Stomach smooth muscle (tissue), 2 donors: Measurements from ENCODE around the gene DNAJC8.

Source experiments
- H3K27ac ChIP-seq: one replicate; pipeline ENCODE4 v1.7.0; 2013; ENCODE audit warnings: mild to moderate bottlenecking, low read length, inconsistent platforms
- H3K27me3 ChIP-seq, 2 donors: one replicate each; pipeline ENCODE4 v1.7.0; 2013; ENCODE audit warnings: low read length in 2 of 2; ENCODE audit not compliant: insufficient read depth in 2 of 2, control insufficient read depth in 1 of 2
- H3K36me3 ChIP-seq, 2 donors: one replicate each; pipeline ENCODE4 v1.7.0; 2013; ENCODE audit warnings: low read length in 2 of 2; ENCODE audit not compliant: control insufficient read depth in 2 of 2, insufficient read depth in 2 of 2
- H3K4me1 ChIP-seq: one replicate; pipeline ENCODE4 v1.7.0; 2013; ENCODE audit warnings: low read length; ENCODE audit not compliant: control insufficient read depth, insufficient read depth
- H3K4me3 ChIP-seq, 2 donors: one replicate each; pipeline ENCODE4 v1.7.0; 2013; ENCODE audit warnings: low read length in 2 of 2
- H3K9ac ChIP-seq, 2 donors: one replicate each; pipeline ENCODE4 v1.7.0; 2013; ENCODE audit warnings: low read length in 2 of 2, mild to moderate bottlenecking in 1 of 2
- H3K9me3 ChIP-seq, 2 donors: one replicate each; pipeline ENCODE4 v1.7.0; 2013; ENCODE audit warnings: low read length in 2 of 2; ENCODE audit not compliant: control insufficient read depth in 2 of 2
- donor health status: healthy.
- donor health status: Pancreatic carcinoma.

The DNAJC8 gene

DNA sequence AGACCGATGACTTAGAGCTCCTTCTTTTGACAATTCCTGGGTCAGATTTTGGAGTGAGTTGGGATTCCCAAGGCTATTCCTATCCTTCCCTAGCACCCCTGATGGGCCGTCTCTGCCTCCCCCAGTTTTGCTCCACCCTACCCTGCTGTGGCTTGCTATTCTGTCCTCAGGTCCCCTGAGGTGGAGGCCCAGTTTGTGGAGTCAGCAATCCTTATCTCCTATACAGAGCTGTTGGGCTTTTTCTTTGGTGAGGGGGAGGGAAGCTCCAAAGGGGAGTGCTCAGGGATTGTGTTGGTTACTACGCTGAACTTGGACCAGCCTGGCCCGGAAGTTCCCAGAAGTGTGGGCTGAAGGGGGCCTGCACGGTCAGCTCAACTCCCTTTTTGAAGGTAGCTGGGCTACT, 34.1 kb upstream of the DNAJC8 start:
- peaks cover 5% of the 10 kb centered on the region for H3K4me1 ChIP-seq
- H3K9me3 ChIP-seq, result no peaks in the 10 kb centered on the region
- no peak overlapping the region for H3K9ac ChIP-seq
- H3K27me3 ChIP-seq, result no peaks in the 10 kb centered on the region
- H3K36me3 ChIP-seq, result peaks cover 3 to 4% of the 10 kb centered on the region in 2 donors
- no peak overlapping the region for H3K27ac ChIP-seq
- no peak overlapping the region for H3K4me3 ChIP-seq

DNA sequence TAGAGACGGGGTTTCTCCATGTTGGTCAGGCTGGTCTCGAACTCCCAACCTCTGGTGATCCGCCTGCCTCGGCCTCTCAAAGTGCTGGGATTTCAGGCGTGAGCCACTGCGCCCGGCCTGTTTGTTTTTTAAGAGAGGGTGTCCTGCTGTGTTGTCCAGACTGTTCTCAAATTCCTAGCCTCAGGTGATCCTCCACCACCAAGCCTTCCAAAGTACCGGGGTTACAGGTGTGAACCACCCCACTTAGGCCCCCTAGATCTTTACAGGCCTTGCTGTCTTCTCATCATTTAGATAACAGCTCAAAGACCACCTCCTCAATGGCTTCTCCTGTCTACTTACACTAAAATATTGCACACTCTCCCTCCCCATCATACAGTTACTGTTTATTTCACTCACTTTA, 32.7 kb upstream of the DNAJC8 start:
- Histone ChIP-seq H3K9ac (no peak overlapping the region), H3K27me3 (no peaks in the 10 kb centered on the region), H3K4me3 (no peak overlapping the region), H3K27ac (no peak overlapping the region), H3K4me1 (peaks cover 15% of the 10 kb centered on the region), H3K36me3 (no peaks in the 10 kb centered on the region), H3K9me3 (no peaks in the 10 kb centered on the region)

DNA sequence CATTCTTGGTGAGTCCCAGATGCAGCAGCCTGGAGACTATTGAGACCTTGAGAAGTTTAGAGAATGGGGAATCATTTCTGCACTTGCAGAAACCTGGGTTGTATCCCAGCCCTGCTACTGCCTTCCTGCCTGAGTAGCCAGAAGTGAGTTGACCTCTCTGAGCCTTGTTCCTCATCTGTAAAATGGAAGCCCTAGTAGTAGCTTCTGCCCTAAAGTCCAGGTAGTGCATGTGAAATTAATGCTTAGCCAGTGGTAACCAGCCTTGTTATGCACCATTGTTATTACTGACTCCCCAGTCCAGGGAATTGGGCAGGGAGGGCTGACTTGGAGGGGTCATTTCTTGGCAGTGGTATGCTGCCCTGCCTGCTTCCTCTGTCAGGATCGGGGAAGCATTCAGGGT, 32.1 kb upstream of the DNAJC8 start:
- Histone ChIP-seq H3K4me1 (peaks cover 15% of the 10 kb centered on the region), H3K36me3 (no peaks in the 10 kb centered on the region), H3K9ac (no peak overlapping the region), H3K4me3 (no peak overlapping the region), H3K9me3 (no peaks in the 10 kb centered on the region), H3K27me3 (no peaks in the 10 kb centered on the region), H3K27ac (no peak overlapping the region)

DNA sequence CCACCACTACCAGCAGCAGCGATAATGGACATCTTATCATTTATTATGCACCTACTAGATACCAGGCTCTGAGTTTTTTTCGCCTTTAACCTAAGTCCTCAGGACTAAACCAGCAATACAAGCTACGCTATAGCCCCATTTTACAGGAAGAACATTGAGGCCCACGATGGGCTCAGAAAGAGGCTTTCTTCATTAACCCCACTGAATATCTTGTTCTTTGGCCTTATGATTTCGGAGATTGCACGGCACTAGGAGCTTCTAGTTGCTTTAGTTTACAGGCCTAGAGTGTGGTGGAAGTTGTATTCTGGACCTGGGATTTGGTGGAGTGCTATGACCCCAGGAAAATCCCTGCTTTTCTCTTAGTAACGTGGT, 28.0 kb upstream of the DNAJC8 start:
- H3K9ac ChIP-seq, result peak overlapping the region; percentile 66 to 74
- no peaks in the 10 kb centered on the region for H3K27me3 ChIP-seq
- H3K4me1 ChIP-seq, result peaks cover 17% of the 10 kb centered on the region
- H3K9me3 ChIP-seq, result no peaks in the 10 kb centered on the region
- H3K36me3 ChIP-seq, result no peaks in the 10 kb centered on the region
- H3K27ac ChIP-seq, result no peak overlapping the region
- peak overlapping the region; percentile 80 to 88 for H3K4me3 ChIP-seq

DNA sequence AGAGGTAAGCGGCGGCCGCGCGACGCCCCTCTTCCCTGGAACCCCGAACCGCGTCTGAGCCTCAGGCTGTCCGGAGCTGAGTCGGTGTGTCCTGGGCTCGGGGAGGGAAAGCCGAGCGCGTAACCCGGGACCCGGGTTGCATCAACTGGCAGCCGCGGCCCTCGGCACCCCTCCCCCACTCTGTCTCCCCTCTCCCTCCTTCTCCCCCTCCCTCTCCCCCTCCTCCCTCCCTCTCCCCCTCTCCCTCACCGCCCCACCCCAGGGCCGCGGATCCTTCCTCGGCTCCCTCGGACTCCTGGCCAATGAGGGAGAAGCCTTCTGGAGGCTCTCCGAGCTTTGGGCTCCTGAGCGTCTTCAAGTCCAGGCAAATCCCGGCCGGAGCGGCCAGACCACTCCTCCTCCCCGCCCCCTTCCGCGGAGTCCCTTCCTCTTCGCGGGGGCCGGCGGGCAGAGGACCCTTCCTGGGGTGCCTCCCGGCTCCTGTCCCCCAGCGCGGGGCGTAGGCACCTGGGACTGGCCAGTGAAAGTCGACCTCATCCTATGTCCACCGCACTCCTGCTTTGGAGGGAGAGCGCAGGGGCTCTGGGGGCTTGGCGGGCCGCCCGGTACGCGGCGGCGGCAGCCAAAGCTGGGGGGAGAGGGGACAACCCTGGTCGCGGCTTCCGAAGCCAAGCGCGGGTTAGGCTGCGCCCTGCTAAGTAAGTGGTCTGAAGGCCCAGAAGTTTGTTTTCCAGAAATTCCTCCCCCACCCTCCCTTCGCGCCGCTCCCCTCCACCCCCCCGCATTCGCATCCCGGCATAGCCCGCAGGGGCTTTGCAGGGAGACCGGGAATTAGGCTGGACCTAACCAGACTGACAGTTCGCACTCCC, 27.3 kb upstream of the DNAJC8 start:
- Histone ChIP-seq H3K36me3 (no peaks in the 10 kb centered on the region), H3K4me1 (peaks cover 17% of the 10 kb centered on the region), H3K4me3 (peak overlapping the region; percentile 80 to 88), H3K9ac (peak overlapping the region; percentile 74), H3K27me3 (no peaks in the 10 kb centered on the region), H3K27ac (peak overlapping the region; percentile 85), H3K9me3 (no peaks in the 10 kb centered on the region)

DNA sequence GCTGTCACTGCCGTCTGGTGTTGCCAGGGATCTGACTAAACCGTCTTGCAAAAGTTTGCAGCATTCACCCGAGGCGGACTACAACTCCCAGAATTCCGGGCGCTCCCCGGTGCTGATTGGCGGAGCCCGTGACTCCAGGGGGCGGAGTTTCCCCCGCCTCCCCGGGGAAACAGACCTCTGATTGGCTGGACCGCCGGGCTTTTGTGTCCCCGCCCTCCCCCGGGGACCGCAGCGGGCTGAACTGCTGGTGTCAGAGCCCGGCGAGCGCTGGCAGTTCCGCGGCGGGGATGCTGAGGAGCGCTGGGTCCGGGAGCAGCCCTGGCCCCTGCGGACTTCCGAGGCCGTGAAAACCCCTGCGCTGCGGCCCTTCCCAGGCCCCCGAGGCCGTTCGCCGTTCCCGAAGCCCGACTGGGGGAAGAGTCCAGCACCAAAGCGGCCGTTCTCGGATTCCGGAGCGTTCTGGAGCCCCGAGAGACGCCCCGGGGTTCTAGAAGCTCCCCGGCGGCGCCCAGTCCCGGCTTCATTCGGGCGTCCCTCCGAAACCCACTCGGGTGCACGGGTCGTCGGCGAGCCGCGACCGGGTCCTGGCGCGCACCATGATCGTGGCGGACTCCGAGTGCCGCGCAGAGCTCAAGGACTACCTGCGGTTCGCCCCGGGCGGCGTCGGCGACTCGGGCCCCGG, 26.6 kb upstream of the DNAJC8 start, which contains the start of gene SESN2:
Gene SESN2, plus strand, starts transcription at position 267 of the 682 bp plus-strand sequence. Its CDS starts 330 bp downstream, at position 597.
- peaks cover 17% of the 10 kb centered on the region for H3K4me1 ChIP-seq
- H3K4me3 ChIP-seq, result peak within 1 kb of the TSS; percentile 80 to 88
- peak within 1 kb of the TSS; percentile 74 for H3K9ac ChIP-seq
- peak within 1 kb of the TSS; percentile 85 for H3K27ac ChIP-seq
- H3K9me3 ChIP-seq, result no peaks in the 10 kb centered on the region
- H3K36me3 ChIP-seq, result no peaks in the 10 kb centered on the region
- no peaks in the 10 kb centered on the region for H3K27me3 ChIP-seq

DNA sequence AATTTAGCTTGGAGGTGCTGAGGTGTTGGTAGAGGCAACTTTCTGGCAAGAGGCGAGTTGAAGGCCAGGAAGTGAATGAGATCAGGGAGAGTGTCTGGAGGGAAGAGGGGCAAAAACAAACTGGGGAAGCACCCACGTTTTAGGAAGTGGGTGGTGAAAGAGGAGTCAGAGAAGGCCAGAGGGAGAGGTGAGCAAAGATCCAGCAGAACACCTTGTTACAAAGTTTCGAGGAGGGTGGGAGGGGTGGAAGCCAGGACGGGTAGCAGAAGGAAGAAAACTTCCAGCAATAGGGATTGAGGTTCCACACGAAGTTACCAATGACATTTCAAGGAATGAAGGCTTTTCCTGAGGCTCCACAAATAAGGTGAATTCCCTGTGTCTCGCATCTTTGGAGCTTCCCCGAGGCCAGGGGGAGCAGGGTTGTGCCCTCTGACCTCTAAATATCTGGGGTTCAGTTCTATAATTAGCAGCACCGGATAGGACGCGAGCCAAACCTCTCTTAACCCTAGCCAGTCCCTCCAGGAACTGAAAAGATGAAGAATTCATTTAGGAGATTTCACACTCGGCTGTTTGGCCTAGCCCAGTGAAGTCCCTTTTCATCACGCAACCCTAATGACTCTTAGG, 25.9 kb upstream of the DNAJC8 start:
- H3K4me3 ChIP-seq, result peak overlapping the region; percentile 4 to 88
- H3K9ac ChIP-seq, result no peak overlapping the region
- H3K9me3 ChIP-seq, result no peaks in the 10 kb centered on the region
- H3K4me1 ChIP-seq, result peaks cover 17% of the 10 kb centered on the region
- H3K27ac ChIP-seq, result peak overlapping the region; percentile 85
- no peaks in the 10 kb centered on the region for H3K27me3 ChIP-seq
- H3K36me3 ChIP-seq, result no peaks in the 10 kb centered on the region

DNA sequence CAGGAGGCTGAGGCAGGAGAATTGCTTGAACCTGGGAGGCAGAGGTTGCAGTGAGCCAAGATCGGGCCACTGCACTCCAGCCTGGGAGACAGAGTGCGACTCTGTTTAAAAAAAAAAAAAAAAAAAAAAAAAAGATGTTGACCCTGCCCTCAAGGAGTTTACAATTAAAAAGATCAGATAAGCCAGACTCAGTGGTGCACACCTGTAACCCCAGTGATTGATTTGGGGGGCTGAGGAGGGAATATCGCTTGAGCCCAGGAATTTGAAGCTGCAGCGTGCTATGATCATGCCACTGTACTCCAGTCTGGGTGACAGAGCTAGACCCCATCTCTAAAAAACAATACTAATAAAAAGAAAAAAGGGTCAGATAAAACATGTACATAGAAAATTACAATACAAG, 24.9 kb upstream of the DNAJC8 start:
- no peak overlapping the region for H3K9ac ChIP-seq
- H3K4me1 ChIP-seq, result peaks cover 17% of the 10 kb centered on the region
- no peaks in the 10 kb centered on the region for H3K36me3 ChIP-seq
- H3K27ac ChIP-seq, result no peak overlapping the region
- no peaks in the 10 kb centered on the region for H3K9me3 ChIP-seq
- H3K27me3 ChIP-seq, result no peaks in the 10 kb centered on the region
- H3K4me3 ChIP-seq, result no peak overlapping the region

DNA sequence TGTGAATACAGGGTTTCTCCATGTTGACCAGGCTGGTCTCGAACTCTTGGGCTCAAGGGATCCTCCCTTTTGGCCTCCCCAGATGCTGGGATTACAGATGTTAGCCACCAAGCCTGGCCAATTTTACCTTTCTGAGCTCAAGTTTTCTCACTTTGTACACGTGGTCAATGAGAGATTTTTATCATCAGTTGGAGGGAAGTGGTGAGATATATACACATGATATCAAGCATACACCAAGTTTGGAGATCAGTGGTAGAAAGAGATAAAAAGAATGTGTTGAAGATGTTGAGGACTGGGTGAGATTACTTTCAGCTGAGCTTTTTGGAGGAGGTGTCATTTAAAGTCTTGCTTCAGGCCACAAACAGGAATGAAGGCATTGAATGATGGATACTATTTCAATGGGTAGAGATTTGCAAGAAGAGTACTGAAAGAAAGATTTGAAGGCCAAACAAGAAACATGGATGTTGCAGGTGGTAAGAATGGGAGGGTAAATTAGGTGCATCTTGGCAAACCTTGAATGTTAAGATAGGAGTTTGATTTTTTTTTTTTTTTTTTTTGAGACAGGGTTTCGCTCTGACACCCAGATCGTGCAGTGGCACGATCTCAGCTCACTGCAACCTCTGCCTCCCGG, 23.5 kb upstream of the DNAJC8 start:
- Histone ChIP-seq H3K9ac (no peak overlapping the region), H3K4me1 (peaks cover 15% of the 10 kb centered on the region), H3K36me3 (no peaks in the 10 kb centered on the region), H3K4me3 (no peak overlapping the region), H3K27ac (no peak overlapping the region), H3K9me3 (no peaks in the 10 kb centered on the region), H3K27me3 (no peaks in the 10 kb centered on the region)

DNA sequence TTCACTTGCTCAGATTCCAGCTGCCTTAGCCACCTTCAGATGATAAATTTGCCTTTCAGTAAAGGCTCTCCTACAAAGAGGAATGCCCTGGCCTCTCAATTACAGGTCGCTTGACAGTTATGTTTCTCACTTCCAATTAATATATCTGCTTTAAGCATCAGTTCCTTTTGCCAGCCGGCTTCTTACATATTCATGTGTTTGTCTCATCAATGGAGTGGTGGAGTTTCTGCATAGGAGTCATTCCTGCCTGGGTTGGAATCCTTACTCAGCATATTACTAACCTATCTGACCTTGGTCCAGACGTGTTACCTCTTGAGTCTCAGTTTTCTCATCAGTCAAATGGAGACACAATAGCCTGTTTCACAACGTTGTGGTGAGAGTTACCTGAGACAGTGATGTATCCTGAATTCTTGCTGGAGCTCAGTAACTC, 17.1 kb upstream of the DNAJC8 start:
- Histone ChIP-seq H3K9ac (no peak overlapping the region), H3K27ac (no peak overlapping the region), H3K9me3 (no peaks in the 10 kb centered on the region), H3K4me3 (no peak overlapping the region), H3K36me3 (no peaks in the 10 kb centered on the region), H3K4me1 (peaks cover 21% of the 10 kb centered on the region), H3K27me3 (no peaks in the 10 kb centered on the region)
